ENCODE measurements around the gene NINJ2.

- TF ChIP-seq, protein P1, sequence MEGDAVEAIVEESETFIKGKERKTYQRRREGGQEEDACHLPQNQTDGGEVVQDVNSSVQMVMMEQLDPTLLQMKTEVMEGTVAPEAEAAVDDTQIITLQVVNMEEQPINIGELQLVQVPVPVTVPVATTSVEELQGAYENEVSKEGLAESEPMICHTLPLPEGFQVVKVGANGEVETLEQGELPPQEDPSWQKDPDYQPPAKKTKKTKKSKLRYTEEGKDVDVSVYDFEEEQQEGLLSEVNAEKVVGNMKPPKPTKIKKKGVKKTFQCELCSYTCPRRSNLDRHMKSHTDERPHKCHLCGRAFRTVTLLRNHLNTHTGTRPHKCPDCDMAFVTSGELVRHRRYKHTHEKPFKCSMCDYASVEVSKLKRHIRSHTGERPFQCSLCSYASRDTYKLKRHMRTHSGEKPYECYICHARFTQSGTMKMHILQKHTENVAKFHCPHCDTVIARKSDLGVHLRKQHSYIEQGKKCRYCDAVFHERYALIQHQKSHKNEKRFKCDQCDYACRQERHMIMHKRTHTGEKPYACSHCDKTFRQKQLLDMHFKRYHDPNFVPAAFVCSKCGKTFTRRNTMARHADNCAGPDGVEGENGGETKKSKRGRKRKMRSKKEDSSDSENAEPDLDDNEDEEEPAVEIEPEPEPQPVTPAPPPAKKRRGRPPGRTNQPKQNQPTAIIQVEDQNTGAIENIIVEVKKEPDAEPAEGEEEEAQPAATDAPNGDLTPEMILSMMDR (IDR thresholded peaks at IDR 0.05), result no peak
- TF ChIP-seq POLR2A (IDR thresholded peaks at IDR 0.05), result no peak
Observed at GRCh38 chr12:607541-608001, 55.7 kb downstream of the NINJ2 start.
